Epidermal melanocyte (primary cell): ENCODE measurements around the gene CRIP1.

Source experiments
- DNase-seq: peaks from one replicate; pipeline ENCODE4 v3.0.0; 2011; ENCODE audit warnings: low spot score; ENCODE audit not compliant: insufficient read length

CRIP1 gene, protein sequence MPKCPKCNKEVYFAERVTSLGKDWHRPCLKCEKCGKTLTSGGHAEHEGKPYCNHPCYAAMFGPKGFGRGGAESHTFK

DNA sequence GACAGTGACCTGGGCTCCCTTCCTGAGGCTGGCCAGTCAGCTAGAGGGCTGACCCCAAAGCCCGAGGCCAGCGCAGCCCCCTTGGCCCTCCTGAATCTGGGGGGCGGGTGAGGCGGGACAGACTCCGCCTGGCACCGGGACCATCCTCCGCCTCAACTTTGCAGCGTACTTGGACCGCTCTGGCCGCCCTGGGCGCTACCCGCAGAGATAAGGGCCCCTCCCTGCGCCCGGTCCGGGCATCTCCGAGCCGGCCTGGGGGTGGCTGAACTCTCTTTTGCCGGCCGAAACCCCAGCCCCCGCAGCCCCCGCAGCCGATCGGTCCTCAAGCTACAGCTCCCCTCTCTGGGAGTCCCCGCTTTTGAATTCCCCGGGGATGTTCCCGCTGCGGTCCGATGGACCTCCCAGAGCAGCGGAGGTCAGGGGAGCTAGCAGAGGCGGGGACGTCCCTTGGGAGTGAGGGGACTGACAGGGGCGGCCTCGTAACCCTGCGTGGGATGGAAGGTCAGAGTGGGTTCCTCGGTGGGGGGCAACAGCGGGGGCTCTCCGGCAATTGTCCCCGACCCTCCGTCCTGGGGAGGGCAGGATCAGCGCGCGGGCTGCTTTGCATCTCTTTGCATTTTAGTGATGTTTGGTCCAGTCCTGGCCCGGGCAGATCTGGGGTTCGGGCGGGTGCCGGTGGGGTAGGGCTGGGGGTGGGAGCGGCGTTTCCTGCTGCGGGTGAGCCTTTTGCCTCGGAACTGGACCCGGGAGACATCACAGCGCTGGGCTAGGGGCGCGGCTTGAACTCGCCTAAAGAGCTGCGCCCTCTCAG lies at the start of gene CRIP1:
Gene CRIP1 (plus strand): TSS at position 724 of the 811 bp plus-strand sequence. CDS start 374 bp downstream, outside the sequence.
- DNase-seq: no peak

DNA sequence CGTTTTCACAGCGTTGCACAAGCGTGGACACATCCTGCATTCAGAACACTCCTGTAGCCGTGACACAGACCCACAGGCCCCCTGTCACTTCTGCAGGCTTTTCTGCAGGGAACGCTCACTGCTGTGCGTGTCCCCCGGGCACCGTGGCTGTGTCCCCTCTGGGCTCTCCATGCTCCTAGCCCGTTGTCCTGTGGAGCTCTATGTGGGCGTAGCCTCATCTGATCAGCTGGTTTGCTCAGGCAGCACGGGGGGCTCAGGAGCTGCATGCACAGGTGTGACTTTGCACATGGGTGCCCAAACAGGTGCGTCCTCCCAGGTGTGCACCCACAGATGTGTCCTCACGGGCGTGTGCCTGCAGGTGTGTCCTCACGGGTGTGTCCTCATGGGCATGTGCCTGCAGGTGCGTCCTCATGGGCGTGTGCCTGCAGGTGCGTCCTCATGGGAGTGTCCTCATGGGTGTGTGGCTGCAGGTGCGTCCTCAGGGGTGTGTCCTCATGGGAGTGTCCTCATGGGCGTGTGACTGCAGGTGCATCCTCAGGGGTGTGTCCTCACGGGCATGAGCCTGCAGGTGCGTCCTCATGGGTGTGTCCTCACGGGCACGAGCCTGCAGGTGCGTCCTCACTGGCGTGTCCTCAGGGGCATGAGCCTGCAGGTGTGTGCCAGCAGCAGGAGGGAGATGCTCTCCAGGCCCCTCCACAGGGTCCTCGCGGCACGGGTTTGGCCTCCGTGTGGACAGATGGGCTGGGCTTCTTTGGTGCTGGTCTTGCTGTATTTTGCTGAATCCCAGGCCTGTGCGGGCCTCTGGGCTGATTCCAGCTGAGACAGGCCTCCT lies 49.6 kb upstream of the CRIP1 start:
- no peak for DNase-seq

DNA sequence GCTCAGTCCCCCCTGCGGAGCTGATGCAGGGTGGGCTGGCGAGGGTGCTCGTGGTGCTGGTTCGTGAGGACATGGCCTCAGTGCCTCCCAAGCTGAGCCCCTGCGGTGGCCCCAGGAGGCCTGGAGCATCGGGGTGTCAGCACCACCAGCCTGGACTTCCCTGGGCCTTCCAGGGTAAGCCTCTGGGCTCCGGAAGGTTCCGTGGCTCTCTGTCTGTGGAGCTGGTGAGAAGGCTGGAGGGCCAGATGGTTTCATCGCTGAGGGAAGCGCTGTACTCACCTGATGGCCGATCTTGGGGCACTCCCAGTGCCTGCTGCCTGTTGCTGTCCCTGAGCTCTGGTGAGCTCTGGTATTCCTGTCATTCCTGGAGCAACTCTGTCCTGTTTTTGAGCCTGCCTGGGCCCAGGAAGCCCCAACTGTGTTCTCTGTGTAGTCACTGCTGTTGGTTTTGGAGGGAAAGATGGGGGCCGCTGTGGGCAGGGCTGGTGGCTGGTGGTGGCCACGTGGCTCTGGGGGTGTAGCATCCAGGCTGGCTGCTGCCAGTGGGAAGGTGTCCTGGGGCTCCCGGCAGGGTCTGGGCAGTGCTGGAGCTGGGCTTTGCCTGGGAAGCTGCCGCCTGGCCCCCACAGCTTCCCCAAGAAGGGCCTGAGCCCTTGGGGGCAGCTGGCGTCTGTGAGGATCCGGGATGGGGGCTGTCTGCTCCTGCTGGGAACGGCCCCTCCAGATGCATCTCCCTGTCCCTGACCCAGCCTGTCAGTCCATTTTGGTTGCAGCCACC lies 48.8 kb upstream of the CRIP1 start:
- DNase-seq: no peak

DNA sequence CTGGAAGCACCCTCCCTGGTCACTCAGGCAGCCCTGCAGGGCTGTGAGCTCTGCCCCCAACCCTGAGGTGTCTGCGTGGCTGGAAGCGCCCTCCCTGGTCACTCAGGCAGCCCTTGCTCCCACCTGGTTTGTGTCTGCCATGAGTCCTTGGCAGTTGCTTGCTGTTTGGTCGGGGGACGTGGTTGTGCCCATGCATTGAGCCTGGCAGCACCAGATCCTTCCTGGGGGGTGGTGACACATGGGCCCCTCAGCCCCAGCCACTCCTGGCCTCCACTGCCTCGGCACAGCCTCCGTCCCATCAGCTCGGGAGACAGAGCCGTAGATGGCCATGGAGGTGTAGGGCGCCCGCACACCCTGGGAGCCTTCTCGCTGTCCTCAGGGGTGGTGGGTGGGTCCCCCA lies 47.5 kb upstream of the CRIP1 start:
- no peak for DNase-seq

DNA sequence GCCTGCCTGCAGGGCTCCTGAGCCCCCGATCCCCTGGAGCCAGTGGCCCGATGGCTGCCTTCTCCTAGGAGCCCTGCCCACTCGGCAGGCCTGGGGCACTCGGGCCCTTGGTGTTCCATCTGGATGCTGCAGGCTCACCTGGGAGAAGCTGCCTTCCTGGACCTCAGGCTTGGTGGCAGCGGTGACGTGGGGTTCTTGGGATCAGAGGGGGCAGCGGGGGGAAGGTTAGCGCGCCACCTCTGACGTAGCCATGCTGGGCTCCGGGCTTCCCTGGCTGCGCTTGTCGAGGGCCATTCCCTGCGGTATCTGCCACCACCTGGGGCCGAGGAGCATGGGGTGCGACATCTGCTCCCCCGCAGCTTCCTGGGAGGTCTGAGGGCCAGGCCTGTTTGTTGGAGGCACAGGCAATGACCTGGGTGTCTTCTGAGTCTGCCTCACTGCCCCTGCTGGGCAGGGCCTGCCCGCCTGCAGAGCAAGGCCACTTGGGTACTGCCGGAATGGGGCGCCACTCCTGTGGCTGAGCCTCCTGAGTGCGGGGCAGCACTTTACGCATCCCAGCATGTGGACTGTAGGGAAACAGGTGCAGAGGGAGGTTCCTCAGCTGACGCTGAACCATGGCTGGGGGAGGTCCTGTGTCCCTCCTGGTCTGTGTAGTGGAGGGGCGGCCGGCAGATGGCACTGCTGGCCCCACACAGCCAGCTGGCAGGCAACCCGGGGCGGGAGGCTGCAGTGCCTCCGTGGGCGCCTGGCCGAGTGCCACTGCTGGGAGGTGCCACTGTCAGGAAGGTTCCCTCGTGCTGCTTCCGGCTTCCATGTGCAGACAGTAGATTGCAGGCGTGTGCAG lies 46.8 kb upstream of the CRIP1 start:
- DNase-seq: no peak

DNA sequence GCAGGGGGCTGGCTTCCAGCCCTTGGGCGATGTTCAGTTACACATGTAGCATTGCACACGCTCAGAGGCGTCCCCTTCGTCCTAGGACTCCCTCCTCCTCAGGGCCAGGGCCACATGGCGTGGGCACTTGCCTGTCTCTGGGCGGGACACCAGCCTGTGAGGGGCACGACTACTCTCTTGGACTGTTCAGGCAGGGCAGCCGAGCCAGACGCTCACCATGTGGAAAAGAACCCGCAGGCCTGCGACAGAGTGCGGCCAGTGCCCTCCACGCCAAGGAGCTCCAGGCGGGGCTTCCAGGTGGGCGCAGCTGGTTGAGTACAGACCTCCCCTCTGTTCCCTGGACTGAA lies 46.2 kb upstream of the CRIP1 start:
- DNase-seq: no peak

DNA sequence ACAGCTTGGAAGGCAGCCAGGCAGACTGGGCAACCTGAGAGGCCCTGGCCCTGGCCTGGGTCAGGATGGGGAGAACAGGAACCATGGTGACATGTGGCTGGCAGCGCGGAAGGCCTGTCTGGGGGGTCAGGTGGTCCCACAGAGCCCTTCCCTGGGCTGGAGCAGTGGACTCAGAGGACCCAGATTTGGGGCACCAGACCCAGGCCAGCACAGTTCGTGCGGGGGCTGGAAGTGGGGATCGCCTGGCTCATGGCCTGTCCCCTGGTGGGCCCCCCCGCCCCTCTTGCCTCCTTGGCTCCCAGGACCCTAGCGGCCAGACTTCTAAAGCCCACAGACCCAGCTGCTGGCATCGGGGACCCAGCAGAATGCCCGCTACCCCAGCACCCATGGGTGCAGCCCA lies 45.7 kb upstream of the CRIP1 start:
- DNase-seq: no peak

DNA sequence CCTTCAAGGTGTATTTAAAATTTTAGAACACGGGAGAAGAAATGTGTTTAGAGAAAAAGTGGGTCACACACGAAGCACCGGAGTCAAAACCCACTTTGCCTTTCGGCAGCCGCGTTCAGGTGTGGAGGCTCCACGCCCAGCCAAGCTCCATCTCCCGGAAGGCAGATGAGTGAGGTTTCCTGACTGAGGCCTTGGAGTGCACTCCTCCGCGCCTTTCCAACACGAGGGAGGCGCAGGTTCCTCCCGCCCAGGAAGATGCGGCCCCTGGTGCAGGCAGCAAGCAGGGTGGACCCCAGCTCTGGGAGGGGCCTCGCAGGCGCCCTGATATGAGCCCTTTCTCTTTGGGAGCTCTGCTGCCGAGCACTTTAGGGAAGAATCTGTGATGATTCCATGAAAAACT lies 44.6 kb upstream of the CRIP1 start:
- DNase-seq: no peak

DNA sequence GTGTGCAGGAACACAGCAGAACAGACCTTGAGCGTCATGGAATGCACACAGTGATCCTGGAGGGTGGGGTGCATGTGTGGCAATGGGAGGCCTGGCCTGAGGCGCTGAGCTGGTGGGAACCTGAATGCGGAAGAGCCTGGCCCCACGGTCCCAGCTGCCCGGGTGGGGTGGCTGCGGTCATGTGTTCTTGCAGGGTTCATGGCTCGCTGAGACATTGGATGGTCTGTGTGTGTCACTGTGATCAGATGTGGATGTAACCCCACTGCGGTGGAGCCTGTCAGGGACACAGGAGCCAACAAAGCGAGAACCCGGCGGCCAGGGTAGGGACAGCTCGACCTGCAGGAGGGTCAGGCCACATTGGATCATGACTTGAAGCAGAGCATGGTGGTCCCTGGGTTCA lies 43.9 kb upstream of the CRIP1 start:
- DNase-seq: no peak

DNA sequence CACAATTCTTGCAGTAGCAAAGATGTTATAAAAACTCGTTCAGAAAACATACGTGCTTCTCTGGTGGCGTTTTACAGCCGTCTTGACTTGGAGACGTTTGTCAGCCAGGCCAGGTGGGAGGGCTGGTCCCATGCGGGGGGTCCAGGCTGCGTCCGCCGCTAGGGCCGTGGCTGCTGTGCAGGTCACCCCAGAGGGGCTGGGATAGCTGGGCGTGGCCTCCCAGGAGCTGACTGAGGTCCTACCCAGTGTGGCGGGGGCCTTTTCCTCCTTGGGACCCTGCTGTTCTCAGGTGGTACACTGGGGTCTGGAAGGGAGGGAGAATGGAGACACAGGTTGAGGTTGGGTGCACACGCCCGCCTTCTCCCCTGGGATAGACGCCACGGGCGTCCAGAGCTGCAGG lies 41.8 kb upstream of the CRIP1 start:
- DNase-seq: no peak

DNA sequence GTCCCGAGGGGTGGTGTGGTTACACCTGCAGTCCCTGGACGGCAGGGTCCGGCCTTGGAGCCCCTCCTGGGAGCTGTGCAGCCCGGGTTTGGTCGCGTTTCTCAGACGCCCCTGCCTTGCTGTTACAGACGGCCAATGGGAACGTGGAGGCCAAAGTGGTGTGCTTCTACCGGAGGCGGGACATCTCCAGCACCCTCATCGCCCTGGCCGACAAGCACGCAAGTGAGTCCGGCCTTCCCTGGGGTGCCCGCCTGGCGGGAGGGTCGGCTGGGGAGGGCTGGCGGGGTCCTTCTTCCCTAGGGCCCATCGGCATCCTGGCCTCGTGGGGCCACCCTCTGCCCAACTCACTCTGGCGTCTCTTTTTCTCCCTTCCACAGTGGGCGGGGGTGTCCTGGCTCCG lies 41.4 kb upstream of the CRIP1 start:
- no peak for DNase-seq

DNA sequence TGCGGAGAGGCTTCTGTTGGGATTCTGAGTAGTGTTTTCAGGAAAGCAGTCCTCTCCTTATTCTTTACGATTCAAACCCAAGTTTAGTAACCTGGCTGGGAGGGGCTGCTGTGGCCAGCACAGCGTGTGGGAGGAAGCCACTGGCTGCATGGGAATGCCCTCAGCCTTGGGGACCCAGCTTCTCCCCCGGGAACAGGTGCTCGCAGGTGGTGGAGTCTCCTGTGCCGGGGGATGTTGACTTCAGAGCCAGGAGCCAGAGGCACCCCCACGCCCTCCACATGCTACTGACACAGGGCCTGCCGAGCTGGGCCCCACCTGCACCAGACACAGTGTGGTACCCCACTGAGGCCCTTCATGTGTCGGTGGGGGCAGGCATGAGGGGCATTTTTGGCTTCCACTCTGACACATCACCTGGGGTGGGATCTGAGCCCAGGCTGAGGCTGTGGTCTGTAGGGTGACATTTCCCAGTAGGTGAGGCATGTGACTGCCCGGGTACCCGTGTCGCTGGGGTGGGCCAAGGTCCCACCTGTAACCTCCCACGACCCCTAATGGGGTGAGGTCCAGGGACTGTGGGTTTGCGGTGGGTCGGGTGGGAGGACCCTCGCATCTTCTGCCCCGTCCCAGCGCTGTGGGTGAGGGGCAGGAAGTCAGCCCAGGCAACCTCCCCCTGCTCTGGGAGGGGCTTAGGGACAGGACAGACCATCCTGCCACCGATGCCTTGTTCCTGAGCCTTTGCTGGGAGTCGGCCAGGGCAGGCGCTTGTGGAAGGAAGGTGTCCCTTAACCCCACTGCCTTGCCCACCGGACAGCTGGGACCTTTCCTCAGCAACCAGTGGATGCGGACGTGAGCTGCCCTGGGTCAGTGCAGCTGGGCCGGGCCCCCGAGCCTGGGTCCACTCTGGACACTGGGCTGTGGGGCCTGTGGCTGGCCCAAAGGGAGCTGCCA lies 40.5 kb upstream of the CRIP1 start:
- no peak for DNase-seq

DNA sequence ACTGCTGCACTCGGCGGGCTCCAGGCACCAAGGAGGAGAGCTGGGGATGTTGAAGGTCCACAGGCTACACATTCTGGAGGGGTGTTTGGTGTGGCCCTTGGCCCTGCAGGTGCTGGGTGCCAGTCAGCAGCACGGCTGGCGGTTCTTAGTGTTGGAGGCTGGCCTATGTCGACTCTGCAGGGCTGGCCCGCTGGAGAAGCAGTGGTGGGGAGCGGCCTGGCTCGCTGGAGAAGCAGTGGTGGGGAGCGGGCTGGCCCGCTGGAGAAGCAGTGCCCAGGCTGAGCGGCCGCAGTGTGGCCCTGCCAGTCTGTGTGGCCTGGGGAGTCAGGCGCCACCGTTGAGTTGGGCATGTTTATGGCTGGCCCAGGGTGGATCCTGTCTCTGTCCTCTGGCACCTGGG lies 39.7 kb upstream of the CRIP1 start:
- no peak for DNase-seq

DNA sequence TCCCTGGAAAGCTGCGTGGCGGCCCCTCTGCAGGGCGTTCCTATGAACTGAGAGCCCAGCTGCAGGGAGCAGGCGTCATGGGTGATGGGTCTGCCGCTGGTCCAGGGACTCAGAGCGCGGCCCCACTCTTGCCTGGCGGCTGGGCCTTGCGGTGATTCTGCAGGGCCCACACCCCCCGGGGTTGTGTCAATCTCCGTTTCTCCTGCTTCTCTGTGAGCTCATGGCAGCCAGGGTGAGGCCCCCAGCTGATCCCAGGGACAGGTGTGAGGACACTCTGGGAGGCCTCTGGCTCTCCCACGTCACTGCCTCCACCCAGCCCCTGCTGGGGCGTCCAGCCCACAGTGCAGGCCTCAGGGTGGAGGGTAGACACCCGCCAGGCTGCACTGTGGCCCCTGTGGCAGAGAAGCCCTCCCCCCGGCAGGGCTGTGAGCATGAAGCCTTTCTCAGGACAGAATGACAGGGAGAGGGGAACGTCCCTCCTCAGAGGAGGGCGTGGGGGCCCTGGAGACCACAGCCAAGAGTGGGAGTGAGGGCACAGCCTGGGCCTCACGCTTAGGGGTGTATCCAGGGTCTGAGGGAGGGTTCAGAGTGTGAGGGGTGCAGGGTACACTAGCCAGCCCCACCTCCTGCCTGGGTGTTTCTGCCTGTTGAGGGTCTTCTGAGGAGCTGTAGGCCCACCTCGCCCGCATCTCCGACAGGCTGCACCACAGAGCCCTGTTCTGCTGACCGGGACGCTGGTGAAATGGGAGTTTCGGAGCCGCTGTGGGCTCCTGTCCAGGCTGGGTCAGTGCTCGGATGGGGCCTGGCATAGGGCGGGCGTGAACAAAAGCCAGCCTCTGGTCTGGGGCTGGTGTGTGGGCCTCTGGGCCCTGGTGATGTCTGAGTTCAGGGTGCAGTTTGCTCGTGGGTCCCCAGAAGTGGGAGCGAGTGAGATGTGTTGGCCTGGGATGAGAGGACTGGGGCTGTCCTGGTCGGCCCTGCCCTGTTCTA lies 38.7 kb upstream of the CRIP1 start:
- DNase-seq: no peak

DNA sequence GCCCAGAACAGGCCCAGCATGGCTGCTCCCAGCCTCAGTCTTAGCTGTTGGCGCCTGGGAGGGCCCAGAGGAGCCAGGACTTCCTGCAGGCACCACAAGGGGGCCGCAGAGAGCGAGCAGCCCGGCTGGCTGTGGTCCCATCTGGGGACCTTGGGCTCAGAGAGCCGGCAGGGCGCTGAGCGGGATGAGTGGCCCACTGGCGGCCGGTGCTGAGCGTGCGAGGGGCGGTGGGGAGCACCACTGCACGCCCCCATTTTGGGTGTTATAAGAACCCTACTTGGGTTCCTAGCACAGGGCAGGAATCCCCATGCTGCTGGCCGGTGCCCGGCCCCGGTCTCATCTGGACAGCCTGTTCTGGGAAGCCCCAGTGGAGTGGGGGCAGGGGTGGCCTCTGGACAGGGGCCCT lies 38.0 kb upstream of the CRIP1 start:
- peak; percentile 86 for DNase-seq

DNA sequence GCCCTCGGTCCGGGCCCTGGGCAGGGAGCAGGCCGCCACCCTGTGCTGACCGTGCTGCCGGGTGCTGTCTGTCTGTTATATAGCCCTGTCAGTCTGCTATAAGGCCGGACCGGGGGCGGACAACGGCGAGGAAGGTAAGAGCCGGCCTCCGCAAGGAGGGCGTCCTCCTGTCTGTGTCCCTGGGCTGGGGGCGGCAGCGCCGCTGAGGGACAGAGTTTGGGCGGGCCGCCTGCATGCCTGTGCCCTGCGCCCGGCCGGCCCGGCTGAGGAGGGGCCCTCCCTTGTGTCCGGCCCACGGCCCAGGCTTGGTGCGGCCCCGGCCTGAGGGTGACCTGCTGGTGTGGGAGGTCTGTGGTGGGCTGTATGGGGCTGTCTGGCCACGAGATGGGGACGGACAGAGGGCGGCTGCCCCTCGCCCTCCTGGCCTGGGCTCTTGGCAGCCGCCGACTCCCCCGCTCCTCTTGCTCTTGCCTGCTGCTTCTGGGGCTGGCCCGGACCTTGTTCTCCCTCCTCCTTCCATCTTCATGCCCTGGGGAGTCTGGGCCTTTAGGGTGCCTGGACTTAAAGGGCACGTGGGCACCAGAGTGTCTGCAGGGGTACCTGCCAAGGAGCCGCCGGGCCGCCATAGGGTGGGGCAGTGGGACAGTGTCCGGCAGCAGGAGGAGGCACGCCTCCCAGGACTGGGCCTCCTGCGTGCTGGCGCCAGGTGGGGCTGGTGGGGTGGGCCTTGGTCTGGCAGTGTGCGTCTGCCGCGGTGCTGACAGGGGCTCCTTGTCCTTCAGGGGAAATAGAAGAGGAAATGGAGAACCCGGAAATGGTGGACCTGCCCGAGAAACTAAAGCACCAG lies 37.2 kb upstream of the CRIP1 start:
- no peak for DNase-seq

DNA sequence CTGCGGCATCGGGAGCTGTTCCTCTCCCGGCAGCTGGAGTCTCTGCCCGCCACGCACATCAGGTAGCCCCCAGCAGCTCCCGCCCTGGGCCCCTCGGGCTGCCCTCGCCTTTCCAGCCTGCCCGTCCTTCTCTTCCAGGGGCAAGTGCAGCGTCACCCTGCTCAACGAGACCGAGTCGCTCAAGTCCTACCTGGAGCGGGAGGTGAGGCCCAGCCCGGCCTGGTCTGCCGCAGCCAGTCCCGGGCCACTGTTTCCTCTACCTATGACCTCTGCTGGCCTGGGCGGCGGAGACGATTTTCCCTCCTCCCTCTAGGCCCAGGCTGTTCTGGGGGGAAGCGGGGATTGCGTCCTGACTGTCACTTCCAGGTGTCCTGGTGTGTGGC lies 36.6 kb upstream of the CRIP1 start:
- no peak for DNase-seq
